D721Med (cell line): Measurements from ENCODE around the gene FILIP1L.

Source experiments
- DNase-seq: peaks from one replicate; pipeline ENCODE4 v3.0.0; 2011; ENCODE audit warnings: low spot score; ENCODE audit not compliant: insufficient read length
- FAIRE-seq: peaks from 2 replicates; lab custom pipeline; 2011; peaks lifted over from hg19 to GRCh38; lab: Jason Lieb, UNC
- TF ChIP-seq, protein P1 (sequence below): IDR thresholded peaks from 2 replicates; pipeline ENCODE4 v1.5.1; 2012; ENCODE audit warnings: mild to moderate bottlenecking, control low read depth; ENCODE audit not compliant: insufficient read depth; ENCODE audit errors: missing control alignments

FILIP1L gene

DNA sequence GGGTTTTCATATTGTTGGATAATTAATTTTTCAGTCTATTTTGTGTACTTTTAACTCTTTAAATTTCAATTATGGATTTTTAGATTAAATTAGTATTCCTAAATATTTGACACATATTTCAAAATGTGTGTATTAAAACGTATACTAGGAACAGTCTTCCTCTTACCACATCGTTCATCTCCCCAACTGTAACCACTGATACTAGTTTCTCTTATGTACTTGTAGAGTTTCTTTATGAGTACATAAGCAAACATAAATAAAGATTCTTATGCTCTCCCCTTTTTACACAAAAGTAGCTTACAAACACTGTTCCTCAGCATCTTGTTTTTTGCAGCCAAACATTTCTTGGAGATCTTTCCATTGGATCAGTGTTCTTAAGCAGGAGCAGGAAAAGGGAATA is 250.7 kb downstream of the FILIP1L start:
- DNase-seq = no peak
- FAIRE-seq = no peak
- TF ChIP-seq, protein P1, sequence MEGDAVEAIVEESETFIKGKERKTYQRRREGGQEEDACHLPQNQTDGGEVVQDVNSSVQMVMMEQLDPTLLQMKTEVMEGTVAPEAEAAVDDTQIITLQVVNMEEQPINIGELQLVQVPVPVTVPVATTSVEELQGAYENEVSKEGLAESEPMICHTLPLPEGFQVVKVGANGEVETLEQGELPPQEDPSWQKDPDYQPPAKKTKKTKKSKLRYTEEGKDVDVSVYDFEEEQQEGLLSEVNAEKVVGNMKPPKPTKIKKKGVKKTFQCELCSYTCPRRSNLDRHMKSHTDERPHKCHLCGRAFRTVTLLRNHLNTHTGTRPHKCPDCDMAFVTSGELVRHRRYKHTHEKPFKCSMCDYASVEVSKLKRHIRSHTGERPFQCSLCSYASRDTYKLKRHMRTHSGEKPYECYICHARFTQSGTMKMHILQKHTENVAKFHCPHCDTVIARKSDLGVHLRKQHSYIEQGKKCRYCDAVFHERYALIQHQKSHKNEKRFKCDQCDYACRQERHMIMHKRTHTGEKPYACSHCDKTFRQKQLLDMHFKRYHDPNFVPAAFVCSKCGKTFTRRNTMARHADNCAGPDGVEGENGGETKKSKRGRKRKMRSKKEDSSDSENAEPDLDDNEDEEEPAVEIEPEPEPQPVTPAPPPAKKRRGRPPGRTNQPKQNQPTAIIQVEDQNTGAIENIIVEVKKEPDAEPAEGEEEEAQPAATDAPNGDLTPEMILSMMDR = no peak

DNA sequence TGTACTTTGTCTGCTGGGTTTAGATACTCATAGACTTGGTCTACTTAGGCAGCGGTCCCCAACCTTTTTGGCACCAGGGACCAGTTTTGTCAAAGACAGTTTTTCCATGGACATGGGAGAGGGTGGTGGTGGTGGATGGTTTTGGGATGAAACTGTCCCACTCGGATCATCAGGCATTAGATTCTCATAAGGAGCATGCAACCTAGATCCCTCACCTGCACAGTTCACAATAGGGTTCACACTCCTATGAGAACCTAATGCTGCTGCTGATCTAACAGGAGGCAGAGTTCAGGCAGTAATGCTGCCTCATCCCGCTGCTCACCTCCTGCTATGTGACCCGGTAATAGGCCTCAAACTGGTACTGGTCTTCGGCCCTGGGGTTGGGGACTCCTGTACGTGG is 251.3 kb downstream of the FILIP1L start:
- no peak for DNase-seq
- no peak for FAIRE-seq
- TF ChIP-seq, protein P1 = no peak

DNA sequence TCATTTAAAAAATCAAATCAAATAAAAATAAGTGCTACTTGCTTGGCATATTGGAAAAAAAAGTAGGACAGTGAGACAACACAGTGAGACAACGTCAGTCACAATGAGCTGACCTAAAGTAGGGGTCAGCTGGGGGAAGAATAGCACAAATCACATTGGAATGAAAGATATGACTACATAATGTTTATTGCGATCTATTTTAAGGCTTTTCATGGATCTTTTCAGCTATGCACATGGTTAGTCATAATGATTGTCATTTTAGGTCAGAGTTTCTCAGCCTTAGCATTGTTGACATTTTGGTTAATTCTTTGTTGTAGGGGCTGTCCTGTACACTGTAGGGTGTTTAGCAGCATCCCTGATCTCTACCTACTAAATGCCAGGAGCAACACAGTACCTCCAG is 252.1 kb downstream of the FILIP1L start:
- TF ChIP-seq, protein P1 = no peak
- no peak for DNase-seq
- FAIRE-seq = no peak

DNA sequence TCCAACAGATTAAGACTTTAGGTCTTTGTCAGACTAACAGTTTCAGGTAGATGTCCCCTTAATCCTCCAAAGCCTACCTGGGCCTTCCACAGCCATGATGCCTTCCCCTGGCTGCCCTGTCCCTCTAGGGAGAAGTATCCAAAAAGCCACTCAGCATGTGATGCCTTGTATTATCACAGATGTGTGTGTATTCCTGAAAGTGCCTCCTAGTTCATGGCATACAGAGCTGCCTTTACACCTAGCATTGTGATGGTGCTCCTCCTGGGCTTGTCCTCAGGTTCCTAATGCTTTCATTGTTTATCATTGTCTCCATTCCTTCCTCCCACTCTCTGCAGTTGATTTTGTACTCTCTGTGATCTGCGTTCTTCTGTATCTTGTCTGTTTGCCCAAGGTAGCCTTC is 253.1 kb downstream of the FILIP1L start:
- TF ChIP-seq, protein P1 = no peak
- FAIRE-seq = no peak

DNA sequence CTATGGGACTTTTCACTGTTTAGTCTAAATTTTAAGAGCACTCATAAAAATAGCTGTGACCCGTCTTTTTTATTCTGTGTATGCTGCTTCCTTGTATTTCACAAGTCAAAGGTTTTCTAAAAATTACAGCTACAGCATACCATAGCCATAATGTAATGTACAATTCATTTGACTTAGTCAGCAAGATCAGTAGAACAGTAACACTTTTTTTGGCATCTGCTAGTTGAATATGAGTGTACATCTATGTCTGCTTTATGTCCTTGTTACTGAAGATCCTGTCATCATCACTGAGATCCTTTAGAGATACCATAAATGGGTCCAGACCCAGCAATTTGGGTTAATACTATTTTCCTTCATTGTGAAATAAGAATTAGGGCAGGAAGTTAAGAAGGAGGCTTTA is 254.5 kb downstream of the FILIP1L start:
- TF ChIP-seq, protein P1 = no peak
- no peak for FAIRE-seq
- DNase-seq = no peak

More for the DNA sequence above, 253.1 kb downstream of the FILIP1L start:
- no peak for DNase-seq

DNA sequence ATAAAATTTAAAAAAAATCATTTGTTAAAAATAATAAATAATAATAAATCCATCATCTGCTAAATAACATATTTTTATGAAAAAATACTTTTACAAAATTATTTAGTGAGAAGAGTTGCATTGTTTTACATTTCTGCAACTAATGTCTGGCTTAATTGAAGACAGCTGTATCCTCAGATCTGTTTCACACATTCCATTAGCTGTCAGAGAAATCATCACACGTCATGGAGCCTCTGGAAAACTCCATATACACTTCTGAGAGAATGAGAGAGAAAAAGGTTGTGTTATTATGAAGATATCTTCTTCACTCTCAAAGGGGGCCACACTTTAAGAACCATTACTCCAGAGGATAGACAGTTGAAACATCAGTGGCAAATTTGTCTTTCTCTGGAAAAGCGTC is 255.8 kb downstream of the FILIP1L start:
- DNase-seq (no peak), FAIRE-seq (no peak)
- TF ChIP-seq, protein P1 = no peak

DNA sequence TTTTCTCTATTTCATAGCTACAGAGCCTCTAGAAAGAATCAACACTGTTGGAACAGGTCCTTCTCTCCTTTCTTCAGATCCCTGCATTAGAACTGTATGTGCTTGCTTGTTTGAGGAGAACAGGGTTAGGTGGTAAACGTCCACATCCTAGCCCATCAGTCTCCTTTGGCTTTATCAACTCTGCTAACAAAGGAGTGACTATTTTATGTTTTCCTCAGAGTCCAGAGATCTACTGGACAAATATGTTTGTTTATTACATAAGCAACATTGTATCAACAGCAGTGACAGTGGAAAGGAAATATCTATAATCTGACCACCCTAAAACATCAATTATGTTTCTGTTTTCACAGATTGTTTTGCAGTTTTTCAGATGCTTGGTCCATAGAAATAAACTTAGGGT is 257.0 kb downstream of the FILIP1L start:
- DNase-seq (no peak), FAIRE-seq (no peak)

More for the DNA sequence above, 257.0 kb downstream of the FILIP1L start:
- TF ChIP-seq, protein P1 = no peak
